Ascending aorta (tissue), 2 donors: Measurements from ENCODE around the gene RHOXF2. TPM values are rescaled to one million over a fixed set of nuclear protein-coding genes. Genes with fewer than 3 reads are reported as not detected.
A peak's percentile ranks its signal among the peaks of the same experiment; 100 is the strongest.
"Not testable (repeated sequence)": the region's sequence is repeated elsewhere in the genome, so short reads cannot be mapped to it uniquely, and the experiment has no call there.

Source experiments
- DNase-seq, 2 donors: peaks; one replicate each; pipeline ENCODE4 v3.0.0-alpha.2; 2019; ENCODE audit warnings: low spot score in 2 of 2
- H3K27ac ChIP-seq, 2 donors: fragments of 200-600 bp; sonication (generic); one replicate each; pipeline ENCODE4 v1.5.1; 2016 to 2017; ENCODE audit warnings: mild to moderate bottlenecking in 1 of 2
- H3K27me3 ChIP-seq: fragments of 200-600 bp; sonication (generic); one replicate; pipeline ENCODE4 v1.5.1; 2017
- H3K36me3 ChIP-seq, 2 donors: fragments of 200-600 bp; sonication (generic); one replicate each; pipeline ENCODE4 v1.5.1; 2016
- H3K4me1 ChIP-seq, 2 donors: fragments of 200-600 bp; sonication (generic); one replicate each; pipeline ENCODE4 v1.5.1; 2016 to 2017; ENCODE audit warnings: mild to moderate bottlenecking in 1 of 2
- H3K4me3 ChIP-seq, 2 donors: fragments of 200-600 bp; sonication (generic); one replicate each; pipeline ENCODE4 v1.5.1; 2016 to 2017; ENCODE audit warnings: mild to moderate bottlenecking in 1 of 2
- H3K9me3 ChIP-seq, 2 donors: fragments of 200-600 bp; sonication (generic); one replicate each; pipeline ENCODE4 v1.5.1; 2016
- CTCF ChIP-seq, 3 experiments: fragments of 200-600 bp in 2 of 3; fragments of 450-650 bp in 1 of 3; sonication (generic) in 2 of 3; IDR thresholded peaks; one replicate each; pipeline ENCODE4 v1.5.1; 2016 to 2019; ENCODE audit warnings: antibody characterized with exemption in 3 of 3, mild to moderate bottlenecking in 1 of 3, moderate library complexity in 1 of 3
- intact Hi-C: fragments of 100-400 bp; cut with DNase I; formaldehyde crosslinking; loops from one replicate; pipeline ENCODE4 v1.15.1; 2023
- total RNA-seq: library from RNA; depleted of rRNA; stranded (reverse); fragments of >200 nt; gene quantifications from one replicate; pipeline ENCODE4 v1.1.0, GENCODE V29; 2016

The RHOXF2 gene
- not detected for total RNA-seq

GRCh38 chrX:120158313-120158712 lies at the start of gene RHOXF2:
Gene RHOXF2 (plus strand): TSS chrX:120158613. CDS start chrX:120158751, 138 bp downstream.
- H3K27ac ChIP-seq, intact Hi-C loops, H3K9me3 ChIP-seq, H3K27me3 ChIP-seq, H3K4me3 ChIP-seq, H3K36me3 ChIP-seq, DNase-seq, H3K4me1 ChIP-seq: not testable (repeated sequence)

GRCh38 chrX:120109378-120109777 lies 49.0 kb upstream of the RHOXF2 start:
- Histone ChIP-seq H3K9me3 (no peaks in the 10 kb centered on the region), H3K27me3 (no peaks in the 10 kb centered on the region), H3K27ac (no peak overlapping the region), H3K36me3 (no peaks in the 10 kb centered on the region), H3K4me3 (no peak overlapping the region), H3K4me1 (no peaks in the 10 kb centered on the region)
- DNase-seq = no peak
- TF ChIP-seq CTCF (IDR thresholded peaks at IDR 0.05) = no peak
- intact Hi-C loops = no loop called here

- Histone ChIP-seq H3K4me1 (no peaks in the 10 kb centered on the region), H3K27ac (no peak overlapping the region), H3K9me3 (no peaks in the 10 kb centered on the region), H3K36me3 (no peaks in the 10 kb centered on the region), H3K27me3 (no peaks in the 10 kb centered on the region), H3K4me3 (no peak overlapping the region)
- TF ChIP-seq CTCF (IDR thresholded peaks at IDR 0.05) = no peak
- intact Hi-C loops = no loop called here
- no peak for DNase-seq
Measured at GRCh38 chrX:120111611-120112010, 46.8 kb upstream of the RHOXF2 start.

- Histone ChIP-seq H3K9me3 (no peaks in the 10 kb centered on the region), H3K4me3 (no peak within 1 kb of the TSS), H3K36me3 (no peaks in the 10 kb centered on the region), H3K27me3 (no peaks in the 10 kb centered on the region), H3K4me1 (no peaks in the 10 kb centered on the region), H3K27ac (no peak within 1 kb of the TSS)
- TF ChIP-seq CTCF (IDR thresholded peaks at IDR 0.05) = no peak
- DNase-seq = no peak
- intact Hi-C loops = no loop called here
Measured at GRCh38 chrX:120115438-120115963, 42.9 kb upstream of the RHOXF2 start, which contains the start of gene RHOXF1. Gene RHOXF1 (minus strand): TSS chrX:120115913. CDS start chrX:120115862, 51 bp downstream.

- DNase-seq = no peak
- no peaks in the 10 kb centered on the region for H3K4me1 ChIP-seq
- TF ChIP-seq CTCF (IDR thresholded peaks at IDR 0.05) = no peak
- H3K4me3 ChIP-seq = no peak overlapping the region
- no peaks in the 10 kb centered on the region for H3K9me3 ChIP-seq
- H3K36me3 ChIP-seq = no peaks in the 10 kb centered on the region
- no peak overlapping the region for H3K27ac ChIP-seq
- intact Hi-C loops = no loop called here
- H3K27me3 ChIP-seq = no peaks in the 10 kb centered on the region
Measured at GRCh38 chrX:120120223-120120622, 38.2 kb upstream of the RHOXF2 start.

GRCh38 chrX:120125444-120125843 lies 33.0 kb upstream of the RHOXF2 start:
- H3K9me3 ChIP-seq = no peaks in the 10 kb centered on the region
- intact Hi-C loops = no loop called here
- H3K4me1 ChIP-seq = no peaks in the 10 kb centered on the region
- no peak for DNase-seq
- peak overlapping the region in 1 of 2 donors; percentile 4 for H3K4me3 ChIP-seq
- H3K36me3 ChIP-seq = no peaks in the 10 kb centered on the region
- H3K27me3 ChIP-seq = no peaks in the 10 kb centered on the region
- no peak overlapping the region for H3K27ac ChIP-seq
- no peak for TF ChIP-seq CTCF (IDR thresholded peaks at IDR 0.05)

GRCh38 chrX:120128306-120128846 lies 30.0 kb upstream of the RHOXF2 start:
- H3K4me1 ChIP-seq, H3K27ac ChIP-seq, intact Hi-C loops, H3K36me3 ChIP-seq, H3K27me3 ChIP-seq, DNase-seq, H3K9me3 ChIP-seq, H3K4me3 ChIP-seq: not testable (repeated sequence)
